Neural progenitor cell (in vitro differentiated cells): Measurements from ENCODE around the gene SIGMAR1. TPM values are rescaled to one million over a fixed set of nuclear protein-coding genes. Genes with fewer than 3 reads are reported as not detected.

Experiments
- DNase-seq: peaks from one replicate; pipeline ENCODE4 v3.0.0-alpha.2; 2016; ENCODE audit warnings: low spot score
- H2AFZ ChIP-seq: fragments of 200-600 bp; sonication (generic); replicated peaks from 2 replicates; pipeline ENCODE4 v1.6.1; 2016; ENCODE audit warnings: antibody characterized with exemption
- H3F3A ChIP-seq: fragments of 200-600 bp; sonication (generic); 2 replicates; pipeline ENCODE4 v1.6.1; 2016; ENCODE audit warnings: antibody characterized with exemption, low read depth
- H3K27ac ChIP-seq: fragments of 200-600 bp; sonication (generic); 2 replicates; pipeline ENCODE4 v1.5.1; 2016; ENCODE audit warnings: mild to moderate bottlenecking
- H3K27me3 ChIP-seq: fragments of 200-600 bp; sonication (generic); 2 replicates; pipeline ENCODE4 v1.6.1; 2016; ENCODE audit warnings: mild to moderate bottlenecking, moderate library complexity
- H3K36me3 ChIP-seq: fragments of 200-600 bp; sonication (generic); 2 replicates; pipeline ENCODE4 v1.5.1; 2016
- H3K4me1 ChIP-seq: fragments of 200-600 bp; sonication (generic); 2 replicates; pipeline ENCODE4 v1.6.1; 2016; ENCODE audit warnings: mixed run types
- H3K4me2 ChIP-seq: fragments of 200-600 bp; sonication (generic); 2 replicates; pipeline ENCODE4 v1.6.1; 2016
- H3K4me3 ChIP-seq: fragments of 200-600 bp; sonication (generic); 2 replicates; pipeline ENCODE4 v1.5.1; 2016
- H3K79me2 ChIP-seq: fragments of 200-600 bp; sonication (generic); 2 replicates; pipeline ENCODE4 v1.6.1; 2016; ENCODE audit warnings: low read depth
- H3K9ac ChIP-seq: fragments of 200-600 bp; sonication (generic); 2 replicates; pipeline ENCODE4 v1.6.1; 2016
- H3K9me3 ChIP-seq: fragments of 200-600 bp; sonication (generic); 2 replicates; pipeline ENCODE4 v1.5.1; 2016; ENCODE audit warnings: low read depth
- H4K20me1 ChIP-seq: fragments of 200-600 bp; sonication (generic); 2 replicates; pipeline ENCODE4 v1.6.1; 2016; ENCODE audit warnings: low read depth
- H3K27ac Mint-ChIP-seq: 3 replicates; pipeline ENCODE4 v1.8.0; 2021; ENCODE audit warnings: mixed read lengths
- H3K27me3 Mint-ChIP-seq: 2 replicates; pipeline ENCODE4 v1.8.0; 2022; ENCODE audit warnings: low read depth, mild to moderate bottlenecking, inconsistent platforms, moderate library complexity, mixed read lengths; ENCODE audit not compliant: insufficient read depth
- H3K36me3 Mint-ChIP-seq: 3 replicates; pipeline ENCODE4 v1.8.0; 2021; ENCODE audit warnings: mixed read lengths
- H3K4me1 Mint-ChIP-seq: 3 replicates; pipeline ENCODE4 v1.8.0; 2021; ENCODE audit warnings: mixed read lengths
- H3K4me3 Mint-ChIP-seq: 3 replicates; pipeline ENCODE4 v1.8.0; 2021; ENCODE audit warnings: mild to moderate bottlenecking, moderate library complexity, mixed read lengths
- H3K9me3 Mint-ChIP-seq: 3 replicates; pipeline ENCODE4 v1.8.0; 2020; ENCODE audit warnings: mixed read lengths
- CTCF ChIP-seq: fragments of 200-600 bp; sonication (generic); IDR thresholded peaks from 2 replicates; pipeline ENCODE4 v1.5.1; 2017; ENCODE audit warnings: antibody characterized with exemption, mild to moderate bottlenecking
- EZH2 ChIP-seq: fragments of 200-600 bp; sonication (generic); IDR thresholded peaks from 2 replicates; pipeline ENCODE4 v1.6.1; 2017; ENCODE audit warnings: antibody characterized with exemption, mild to moderate bottlenecking, moderate library complexity
- EZH2phosphoT487 ChIP-seq: fragments of 200-600 bp; sonication (generic); IDR thresholded peaks from 2 replicates; pipeline ENCODE4 v1.6.1; 2017; ENCODE audit warnings: antibody characterized with exemption
- total RNA-seq: library from RNA; depleted of rRNA; stranded (reverse); fragments of >200 nt; gene quantifications from 2 replicates; pipeline ENCODE4 v1.2.3, GENCODE V29; 2015; ENCODE audit warnings: low replicate concordance

SIGMAR1 gene
- total RNA-seq, 1 donor from 2014 or later: 37.8 TPM

- Histone ChIP-seq H3K4me2 (no peak overlapping the region), H3K27ac (no peak overlapping the region), H2AFZ (no peak overlapping the region), H3K79me2 (peaks cover 1% of the 10 kb centered on the region), H3K4me1 (peaks cover 21% of the 10 kb centered on the region), H3K9me3 (no peaks in the 10 kb centered on the region), H4K20me1 (peaks cover 17% of the 10 kb centered on the region), H3K9ac (no peak overlapping the region), H3K4me3 (no peak overlapping the region), H3K27me3 (peaks cover 72% of the 10 kb centered on the region), H3F3A (peaks cover 24% of the 10 kb centered on the region), H3K36me3 (no peaks in the 10 kb centered on the region)
- no peak overlapping the region for H3K27ac Mint-ChIP-seq
- H3K4me3 Mint-ChIP-seq: no peak overlapping the region
- H3K4me1 Mint-ChIP-seq: peaks cover 27% of the 10 kb centered on the region
- TF ChIP-seq EZH2: no peak
- TF ChIP-seq EZH2phosphoT487: no peak
- TF ChIP-seq CTCF: no peak
- H3K36me3 Mint-ChIP-seq: no peaks in the 10 kb centered on the region
- H3K27me3 Mint-ChIP-seq: peaks cover 23% of the 10 kb centered on the region
- H3K9me3 Mint-ChIP-seq: no peaks in the 10 kb centered on the region
- DNase-seq: no peak
These were observed 43.4 kb downstream of the SIGMAR1 start for GRCh38 chr9:34594177-34594576.

GRCh38 chr9:34592895-34593601 is 44.5 kb downstream of the SIGMAR1 start:
- no peaks in the 10 kb centered on the region for H3K9me3 Mint-ChIP-seq
- H3K4me1 ChIP-seq: peaks cover 25% of the 10 kb centered on the region
- peak overlapping the region; percentile 69 for H3K4me2 ChIP-seq
- peaks cover 26% of the 10 kb centered on the region for H3K27me3 Mint-ChIP-seq
- H3K27me3 ChIP-seq: peaks cover 83% of the 10 kb centered on the region
- no peaks in the 10 kb centered on the region for H3K9me3 ChIP-seq
- no peak overlapping the region for H3K27ac Mint-ChIP-seq
- H2AFZ ChIP-seq: no peak overlapping the region
- H3K79me2 ChIP-seq: peaks cover 5% of the 10 kb centered on the region
- no peaks in the 10 kb centered on the region for H3K36me3 Mint-ChIP-seq
- no peaks in the 10 kb centered on the region for H3K36me3 ChIP-seq
- TF ChIP-seq EZH2phosphoT487 (no peak), CTCF (no peak), EZH2 (no peak)
- H3K27ac ChIP-seq: no peak overlapping the region
- peaks cover 36% of the 10 kb centered on the region for H3K4me1 Mint-ChIP-seq
- DNase-seq: peak; percentile 76
- H3F3A ChIP-seq: peaks cover 27% of the 10 kb centered on the region
- H3K4me3 Mint-ChIP-seq: peak overlapping the region; percentile 57
- H4K20me1 ChIP-seq: peaks cover 21% of the 10 kb centered on the region
- peak overlapping the region; percentile 31 for H3K4me3 ChIP-seq
- H3K9ac ChIP-seq: no peak overlapping the region

GRCh38 chr9:34591917-34592866 is 45.4 kb downstream of the SIGMAR1 start:
- Histone ChIP-seq H3K27me3 (peaks cover 89% of the 10 kb centered on the region), H3K4me2 (peak overlapping the region; percentile 69), H3K79me2 (peaks cover 5% of the 10 kb centered on the region), H4K20me1 (peaks cover 30% of the 10 kb centered on the region), H3K36me3 (no peaks in the 10 kb centered on the region), H3F3A (peaks cover 28% of the 10 kb centered on the region), H3K4me3 (no peak overlapping the region), H3K4me1 (peaks cover 28% of the 10 kb centered on the region), H3K9me3 (no peaks in the 10 kb centered on the region), H2AFZ (no peak overlapping the region), H3K9ac (no peak overlapping the region), H3K27ac (no peak overlapping the region)
- Mint-ChIP-seq H3K4me1 (peaks cover 43% of the 10 kb centered on the region), H3K36me3 (no peaks in the 10 kb centered on the region), H3K4me3 (peak overlapping the region; percentile 39), H3K27ac (no peak overlapping the region), H3K9me3 (no peaks in the 10 kb centered on the region), H3K27me3 (peaks cover 26% of the 10 kb centered on the region)
- no peak for DNase-seq
- no peak for TF ChIP-seq EZH2phosphoT487
- TF ChIP-seq CTCF: no peak
- no peak for TF ChIP-seq EZH2
